Smooth muscle cell (in vitro differentiated cells): Measurements from ENCODE around the gene ATP6V1D. TPM values are rescaled to one million over a fixed set of nuclear protein-coding genes. Genes with fewer than 3 reads are reported as not detected.

Experiments
- DNase-seq: peaks from one replicate; lab custom pipeline; 2025; ENCODE audit not compliant: unreplicated experiment; lab: John Stamatoyannopoulos, UW
- H2AFZ ChIP-seq: fragments of 200-600 bp; sonication (generic); 2 replicates; pipeline ENCODE4 v1.6.0; 2016; ENCODE audit warnings: antibody characterized with exemption, low read depth, mild to moderate bottlenecking
- H3F3A ChIP-seq: fragments of 200-600 bp; sonication (generic); 2 replicates; pipeline ENCODE4 v1.6.0; 2017; ENCODE audit warnings: antibody characterized with exemption, low read depth
- H3K27ac ChIP-seq: fragments of 200-600 bp; sonication (generic); 2 replicates; pipeline ENCODE4 v1.5.1; 2016; ENCODE audit warnings: low read depth, mild to moderate bottlenecking
- H3K27me3 ChIP-seq: fragments of 200-600 bp; sonication (generic); 2 replicates; pipeline ENCODE4 v1.6.1; 2016; ENCODE audit warnings: low read depth, mild to moderate bottlenecking
- H3K36me3 ChIP-seq: fragments of 200-600 bp; sonication (generic); 2 replicates; pipeline ENCODE4 v1.5.1; 2016; ENCODE audit warnings: low read depth
- H3K4me1 ChIP-seq: fragments of 200-600 bp; sonication (generic); 2 replicates; pipeline ENCODE4 v1.5.1; 2016; ENCODE audit warnings: low read depth
- H3K4me2 ChIP-seq: fragments of 200-600 bp; sonication (generic); 2 replicates; pipeline ENCODE4 v1.6.0; 2016; ENCODE audit warnings: mild to moderate bottlenecking
- H3K4me3 ChIP-seq: fragments of 200-600 bp; sonication (generic); 2 replicates; pipeline ENCODE4 v1.5.1; 2016; ENCODE audit warnings: mild to moderate bottlenecking
- H3K79me2 ChIP-seq: fragments of 200-600 bp; sonication (generic); 2 replicates; pipeline ENCODE4 v1.6.0; 2016; ENCODE audit warnings: low read depth, mild to moderate bottlenecking
- H3K9ac ChIP-seq: fragments of 200-600 bp; sonication (generic); 2 replicates; pipeline ENCODE4 v1.6.0; 2016; ENCODE audit warnings: low read depth
- H3K9me3 ChIP-seq: fragments of 200-600 bp; sonication (generic); replicated peaks from 2 replicates; pipeline ENCODE4 v1.5.1; 2016; ENCODE audit warnings: low read depth
- H4K20me1 ChIP-seq: fragments of 200-600 bp; sonication (generic); 2 replicates; pipeline ENCODE4 v1.6.0; 2016; ENCODE audit warnings: low read depth
- CTCF ChIP-seq: fragments of 200-600 bp; sonication (generic); IDR thresholded peaks from 2 replicates; pipeline ENCODE4 v1.5.1; 2017; ENCODE audit warnings: borderline replicate concordance, mild to moderate bottlenecking, antibody characterized with exemption; ENCODE audit not compliant: insufficient read depth, poor library complexity, severe bottlenecking
- WGBS: methylation state at CpG from one replicate; pipeline ENCODE4 v1.1.7; 2016; ENCODE audit warnings: low lambda C conversion rate; 5-methylcytosine and 5-hydroxymethylcytosine counted together
- polyA plus RNA-seq: library from polyadenylated mRNA; unstranded; fragments of >200 nt; fragmentation: Nextera tagmentation; extraction: Ambion mirVana; gene quantifications from 2 replicates; pipeline ENCODE4 v1.2.1, GENCODE V29; 2016
- total RNA-seq: library from RNA; depleted of rRNA; stranded (reverse); fragments of >200 nt; gene quantifications from 2 replicates; pipeline ENCODE4 v1.2.3, GENCODE V29; 2014

Gene ATP6V1D
- total and polyA plus RNA-seq, 2 experiments from 2014 or later, result 95.2 to 119 TPM

GRCh38 chr14:67397536-67397935, 37.9 kb upstream of the ATP6V1D start:
- WGBS, result 99% methylated on average over 9 of the region's 9 CpGs
- no peak overlapping the region for H3K4me2 ChIP-seq
- no peaks in the 10 kb centered on the region for H3K4me1 ChIP-seq
- no peak overlapping the region for H3K27ac ChIP-seq
- no peaks in the 10 kb centered on the region for H3K79me2 ChIP-seq
- no peak for DNase-seq
- H3F3A ChIP-seq, result no peaks in the 10 kb centered on the region
- no peaks in the 10 kb centered on the region for H3K36me3 ChIP-seq
- no peak overlapping the region for H3K4me3 ChIP-seq
- TF ChIP-seq CTCF, result no peak
- H3K9ac ChIP-seq, result no peak overlapping the region
- no peak overlapping the region for H2AFZ ChIP-seq
- H3K9me3 ChIP-seq, result no peaks in the 10 kb centered on the region
- H3K27me3 ChIP-seq, result no peaks in the 10 kb centered on the region
- H4K20me1 ChIP-seq, result no peaks in the 10 kb centered on the region

- H3K9ac ChIP-seq, result no peak overlapping the region
- no peaks in the 10 kb centered on the region for H4K20me1 ChIP-seq
- no peak overlapping the region for H2AFZ ChIP-seq
- H3K4me3 ChIP-seq, result no peak overlapping the region
- no peaks in the 10 kb centered on the region for H3K9me3 ChIP-seq
- H3K79me2 ChIP-seq, result no peaks in the 10 kb centered on the region
- DNase-seq, result no peak
- no peak for TF ChIP-seq CTCF
- no peaks in the 10 kb centered on the region for H3K36me3 ChIP-seq
- H3K4me1 ChIP-seq, result no peaks in the 10 kb centered on the region
- no peak overlapping the region for H3K27ac ChIP-seq
- H3F3A ChIP-seq, result no peaks in the 10 kb centered on the region
- no peaks in the 10 kb centered on the region for H3K27me3 ChIP-seq
- H3K4me2 ChIP-seq, result no peak overlapping the region
- WGBS, result 48% methylated on average over 2 of the region's 2 CpGs
These were observed 36.9 kb upstream of the ATP6V1D start for GRCh38 chr14:67396381-67396970.

GRCh38 chr14:67395876-67396189, 36.2 kb upstream of the ATP6V1D start:
- H3K36me3 ChIP-seq, result no peaks in the 10 kb centered on the region
- no peaks in the 10 kb centered on the region for H3K4me1 ChIP-seq
- no peak overlapping the region for H3K4me2 ChIP-seq
- no peaks in the 10 kb centered on the region for H3K9me3 ChIP-seq
- H3K9ac ChIP-seq, result no peak overlapping the region
- no peaks in the 10 kb centered on the region for H4K20me1 ChIP-seq
- no peak for TF ChIP-seq CTCF
- 76% methylated on average over 5 of the region's 5 CpGs for WGBS
- no peak overlapping the region for H2AFZ ChIP-seq
- no peak overlapping the region for H3K4me3 ChIP-seq
- no peak overlapping the region for H3K27ac ChIP-seq
- DNase-seq, result no peak
- no peaks in the 10 kb centered on the region for H3F3A ChIP-seq
- no peaks in the 10 kb centered on the region for H3K79me2 ChIP-seq
- H3K27me3 ChIP-seq, result no peaks in the 10 kb centered on the region

- Histone ChIP-seq H4K20me1 (no peaks in the 10 kb centered on the region), H3K4me2 (no peak overlapping the region), H3K9ac (no peak overlapping the region), H3K79me2 (no peaks in the 10 kb centered on the region), H3K4me3 (no peak overlapping the region), H3F3A (no peaks in the 10 kb centered on the region), H3K9me3 (no peaks in the 10 kb centered on the region), H3K36me3 (no peaks in the 10 kb centered on the region), H2AFZ (no peak overlapping the region), H3K4me1 (no peaks in the 10 kb centered on the region), H3K27ac (no peak overlapping the region), H3K27me3 (no peaks in the 10 kb centered on the region)
- no peak for DNase-seq
- TF ChIP-seq CTCF, result no peak
- WGBS, result 75% methylated on average over 16 of the region's 16 CpGs
These were observed 35.7 kb upstream of the ATP6V1D start for GRCh38 chr14:67395086-67395875.
